B cell (primary cell): ENCODE data around the gene CIBAR2.

Experiments used
- EZH2 ChIP-seq: IDR thresholded peaks from 2 replicates; pipeline ENCODE4 v1.6.1; 2012; ENCODE audit warnings: borderline replicate concordance, low read depth, mild to moderate bottlenecking, moderate library complexity, low read length; ENCODE audit not compliant: insufficient read depth, poor library complexity, severe bottlenecking
- TF ChIP-seq, protein P1 (sequence below): fragments of 200-600 bp; IDR thresholded peaks from one replicate; pipeline ENCODE4 v1.8.0; 2022; ENCODE audit warnings: antibody characterized with exemption, mild to moderate bottlenecking

- TF ChIP-seq, protein P1, sequence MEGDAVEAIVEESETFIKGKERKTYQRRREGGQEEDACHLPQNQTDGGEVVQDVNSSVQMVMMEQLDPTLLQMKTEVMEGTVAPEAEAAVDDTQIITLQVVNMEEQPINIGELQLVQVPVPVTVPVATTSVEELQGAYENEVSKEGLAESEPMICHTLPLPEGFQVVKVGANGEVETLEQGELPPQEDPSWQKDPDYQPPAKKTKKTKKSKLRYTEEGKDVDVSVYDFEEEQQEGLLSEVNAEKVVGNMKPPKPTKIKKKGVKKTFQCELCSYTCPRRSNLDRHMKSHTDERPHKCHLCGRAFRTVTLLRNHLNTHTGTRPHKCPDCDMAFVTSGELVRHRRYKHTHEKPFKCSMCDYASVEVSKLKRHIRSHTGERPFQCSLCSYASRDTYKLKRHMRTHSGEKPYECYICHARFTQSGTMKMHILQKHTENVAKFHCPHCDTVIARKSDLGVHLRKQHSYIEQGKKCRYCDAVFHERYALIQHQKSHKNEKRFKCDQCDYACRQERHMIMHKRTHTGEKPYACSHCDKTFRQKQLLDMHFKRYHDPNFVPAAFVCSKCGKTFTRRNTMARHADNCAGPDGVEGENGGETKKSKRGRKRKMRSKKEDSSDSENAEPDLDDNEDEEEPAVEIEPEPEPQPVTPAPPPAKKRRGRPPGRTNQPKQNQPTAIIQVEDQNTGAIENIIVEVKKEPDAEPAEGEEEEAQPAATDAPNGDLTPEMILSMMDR, result no peak
- no peak for TF ChIP-seq EZH2
Measured at GRCh38 chr16:85069171-85069570, 43.1 kb downstream of the CIBAR2 start.
